B cell (primary cell): Measurements from ENCODE around the gene FAF2.

ENCODE experiments used
- EZH2 ChIP-seq: IDR thresholded peaks from 2 replicates; pipeline ENCODE4 v1.6.1; 2012; ENCODE audit warnings: borderline replicate concordance, low read depth, mild to moderate bottlenecking, moderate library complexity, low read length; ENCODE audit not compliant: insufficient read depth, poor library complexity, severe bottlenecking
- TF ChIP-seq, protein P1 (sequence below): fragments of 200-600 bp; IDR thresholded peaks from one replicate; pipeline ENCODE4 v1.8.0; 2022; ENCODE audit warnings: antibody characterized with exemption, mild to moderate bottlenecking

DNA sequence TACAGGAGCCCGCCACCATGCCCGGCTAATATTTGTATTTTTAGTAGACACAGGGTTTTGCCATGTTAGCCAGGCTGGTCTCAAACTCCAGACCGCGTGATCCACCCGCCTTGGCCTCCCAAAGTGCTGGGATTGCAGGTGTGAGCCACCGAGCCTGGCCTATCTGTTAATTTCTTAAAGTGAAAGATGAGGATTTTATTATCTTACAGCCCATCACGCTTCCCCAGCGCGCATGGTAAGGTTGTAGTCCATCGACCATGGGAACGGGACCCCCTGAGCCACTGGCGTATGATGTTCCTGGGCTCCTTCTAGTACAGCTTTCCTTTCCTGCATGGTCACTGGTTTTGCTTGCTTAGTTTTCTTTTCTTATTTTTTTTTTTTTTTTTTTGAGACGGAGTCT lies 109.7 kb downstream of the FAF2 start:
- TF ChIP-seq, protein P1, sequence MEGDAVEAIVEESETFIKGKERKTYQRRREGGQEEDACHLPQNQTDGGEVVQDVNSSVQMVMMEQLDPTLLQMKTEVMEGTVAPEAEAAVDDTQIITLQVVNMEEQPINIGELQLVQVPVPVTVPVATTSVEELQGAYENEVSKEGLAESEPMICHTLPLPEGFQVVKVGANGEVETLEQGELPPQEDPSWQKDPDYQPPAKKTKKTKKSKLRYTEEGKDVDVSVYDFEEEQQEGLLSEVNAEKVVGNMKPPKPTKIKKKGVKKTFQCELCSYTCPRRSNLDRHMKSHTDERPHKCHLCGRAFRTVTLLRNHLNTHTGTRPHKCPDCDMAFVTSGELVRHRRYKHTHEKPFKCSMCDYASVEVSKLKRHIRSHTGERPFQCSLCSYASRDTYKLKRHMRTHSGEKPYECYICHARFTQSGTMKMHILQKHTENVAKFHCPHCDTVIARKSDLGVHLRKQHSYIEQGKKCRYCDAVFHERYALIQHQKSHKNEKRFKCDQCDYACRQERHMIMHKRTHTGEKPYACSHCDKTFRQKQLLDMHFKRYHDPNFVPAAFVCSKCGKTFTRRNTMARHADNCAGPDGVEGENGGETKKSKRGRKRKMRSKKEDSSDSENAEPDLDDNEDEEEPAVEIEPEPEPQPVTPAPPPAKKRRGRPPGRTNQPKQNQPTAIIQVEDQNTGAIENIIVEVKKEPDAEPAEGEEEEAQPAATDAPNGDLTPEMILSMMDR = no peak
- TF ChIP-seq EZH2 = no peak
